GM23338 (cell line): ENCODE measurements around the gene ZNF865. TPM values are rescaled to one million over a fixed set of nuclear protein-coding genes. Genes with fewer than 3 reads are reported as not detected.

Experiments
- ATAC-seq: fragments of 200-7000 bp; cut with Tn5 transposase; 3 replicates; pipeline ENCODE4 v1.9.1; 2020
- DNase-seq: peaks from one replicate; pipeline ENCODE4 v3.0.0-alpha.2; 2015; ENCODE audit warnings: low spot score
- H2AFZ ChIP-seq: fragments of 200-600 bp; sonication (generic); 2 replicates; pipeline ENCODE4 v1.8.0; 2016; ENCODE audit warnings: antibody characterized with exemption, mild to moderate bottlenecking, moderate library complexity
- H3F3A ChIP-seq: fragments of 200-600 bp; sonication (generic); replicated peaks from 2 replicates; pipeline ENCODE4 v1.8.0; 2017; ENCODE audit warnings: antibody characterized with exemption, mixed run types, low read depth
- H3K27ac ChIP-seq: fragments of 200-600 bp; sonication (generic); 2 replicates; pipeline ENCODE4 v1.6.1; 2016; ENCODE audit warnings: low read depth
- H3K27me3 ChIP-seq: fragments of 200-600 bp; sonication (generic); 2 replicates; pipeline ENCODE4 v1.8.0; 2016; ENCODE audit warnings: mild to moderate bottlenecking, mixed run types, moderate library complexity; ENCODE audit not compliant: insufficient read depth
- H3K36me3 ChIP-seq: fragments of 200-600 bp; sonication (generic); 2 replicates; pipeline ENCODE4 v1.8.0; 2016; ENCODE audit warnings: mild to moderate bottlenecking; ENCODE audit not compliant: insufficient read depth
- H3K4me1 ChIP-seq: fragments of 200-600 bp; sonication (generic); 2 replicates; pipeline ENCODE4 v1.8.0; 2016; ENCODE audit warnings: mild to moderate bottlenecking, moderate library complexity; ENCODE audit not compliant: insufficient read depth
- H3K4me2 ChIP-seq: fragments of 200-600 bp; sonication (generic); 2 replicates; pipeline ENCODE4 v1.7.1; 2017; ENCODE audit warnings: mixed run types
- H3K4me3 ChIP-seq: fragments of 200-600 bp; sonication (generic); 2 replicates; pipeline ENCODE4 v1.6.1; 2016; ENCODE audit warnings: mixed run types
- H3K79me2 ChIP-seq: fragments of 200-600 bp; sonication (generic); replicated peaks from 2 replicates; pipeline ENCODE4 v1.8.0; 2017; ENCODE audit warnings: mild to moderate bottlenecking; ENCODE audit not compliant: insufficient read depth
- H3K9me2 ChIP-seq: fragments of 200-600 bp; sonication (generic); 2 replicates; pipeline ENCODE4 v1.8.0; 2017; ENCODE audit not compliant: insufficient read depth
- H4K20me1 ChIP-seq: fragments of 200-600 bp; sonication (generic); replicated peaks from 2 replicates; pipeline ENCODE4 v1.8.0; 2017; ENCODE audit warnings: mild to moderate bottlenecking; ENCODE audit not compliant: insufficient read depth
- H3K27ac Mint-ChIP-seq: 2 replicates; pipeline ENCODE4 v1.8.0; 2020; ENCODE audit warnings: inconsistent platforms, mild to moderate bottlenecking, moderate library complexity, mixed read lengths
- H3K27me3 Mint-ChIP-seq: 3 replicates; pipeline ENCODE4 v1.8.0; 2022; ENCODE audit warnings: low read depth, mild to moderate bottlenecking, moderate library complexity, mixed read lengths, inconsistent platforms; ENCODE audit not compliant: insufficient read depth, poor library complexity
- H3K36me3 Mint-ChIP-seq: 3 replicates; pipeline ENCODE4 v1.8.0; 2021; ENCODE audit warnings: low read depth, mild to moderate bottlenecking, inconsistent platforms, moderate library complexity, mixed read lengths
- H3K4me1 Mint-ChIP-seq: 3 replicates; pipeline ENCODE4 v1.8.0; 2020; ENCODE audit warnings: mild to moderate bottlenecking, inconsistent platforms, mixed read lengths
- H3K4me3 Mint-ChIP-seq: 3 replicates; pipeline ENCODE4 v1.8.0; 2021; ENCODE audit warnings: moderate library complexity, mild to moderate bottlenecking, inconsistent platforms, mixed read lengths
- H3K9me3 Mint-ChIP-seq: 3 replicates; pipeline ENCODE4 v1.8.0; 2020; ENCODE audit warnings: moderate library complexity, mild to moderate bottlenecking, inconsistent platforms, mixed read lengths
- ETS1 ChIP-seq: IDR thresholded peaks from 2 replicates; pipeline ENCODE4 v1.6.1; 2016; ENCODE audit warnings: antibody characterized with exemption
- EZH2 ChIP-seq: fragments of 200-600 bp; sonication (generic); IDR thresholded peaks from one replicate; pipeline ENCODE4 v1.8.0; 2017; ENCODE audit warnings: antibody characterized with exemption, mild to moderate bottlenecking, low read depth; ENCODE audit not compliant: unreplicated experiment
- JUNB ChIP-seq: IDR thresholded peaks from one replicate; pipeline ENCODE4 v1.6.1; 2016; ENCODE audit warnings: antibody characterized with exemption; ENCODE audit not compliant: unreplicated experiment
- NANOG ChIP-seq: IDR thresholded peaks from 2 replicates; pipeline ENCODE4 v1.6.1; 2016; ENCODE audit warnings: antibody characterized with exemption, borderline replicate concordance
- POLR2AphosphoS5 ChIP-seq: IDR thresholded peaks from 2 replicates; pipeline ENCODE4 v1.6.1; 2016; ENCODE audit warnings: antibody characterized with exemption, low read depth
- REST ChIP-seq: IDR thresholded peaks from one replicate; pipeline ENCODE4 v1.6.1; 2018; ENCODE audit warnings: antibody characterized with exemption; ENCODE audit not compliant: unreplicated experiment
- STAT1 ChIP-seq: IDR thresholded peaks from one replicate; pipeline ENCODE4 v1.6.1; 2016; ENCODE audit warnings: antibody characterized with exemption; ENCODE audit not compliant: unreplicated experiment
- ZNF114 ChIP-seq: fragments of 250-450 bp; sonication (Bioruptor Pico); IDR thresholded peaks from 2 replicates; pipeline ENCODE4 v1.5.0; 2020; ENCODE audit warnings: mild to moderate bottlenecking, moderate library complexity
- ZNF331 ChIP-seq: fragments of 250-450 bp; sonication (Bioruptor Pico); IDR thresholded peaks from 2 replicates; pipeline ENCODE4 v1.5.0; 2020; ENCODE audit warnings: low read depth, mild to moderate bottlenecking, moderate library complexity
- polyA plus RNA-seq: library from polyadenylated mRNA; unstranded; fragments of >200 nt; fragmentation: Nextera tagmentation; extraction: Ambion mirVana; gene quantifications from 2 replicates; pipeline ENCODE4 v1.2.1, GENCODE V29; 2016
- total RNA-seq: library from RNA; depleted of rRNA; stranded (reverse); fragments of >200 nt; shearing (Covaris generic); gene quantifications from 2 replicates; pipeline ENCODE4 v1.2.3, GENCODE V29; 2014

Gene ZNF865
- total and polyA plus RNA-seq, 2 experiments from 2014 or later: 2.2 to 12.1 TPM

GRCh38 chr19:55599842-55600661 is 5.4 kb upstream of the ZNF865 start, which contains the start of gene ZNF524:
Gene ZNF524, plus strand, starts transcription at chr19:55600288. Its CDS starts 1,825 bp downstream, at chr19:55602113.
- H3K27me3 Mint-ChIP-seq: peaks cover 29% of the 10 kb centered on the region
- DNase-seq: peak; percentile 94
- H3K36me3 Mint-ChIP-seq: peaks cover 25% of the 10 kb centered on the region
- Histone ChIP-seq H3K4me3 (peak within 1 kb of the TSS; percentile 58), H3K9me2 (no peaks in the 10 kb centered on the region), H3K79me2 (no peaks in the 10 kb centered on the region; the same call in 1 of the 2 replicates), H3K4me1 (peaks cover 18% of the 10 kb centered on the region), H2AFZ (peak within 1 kb of the TSS; percentile 2; the same call in 1 of the 2 replicates), H3K27me3 (no peaks in the 10 kb centered on the region), H3K4me2 (peak within 1 kb of the TSS; percentile 95), H3K27ac (peak within 1 kb of the TSS; percentile 94), H3F3A (peaks cover 16% of the 10 kb centered on the region), H4K20me1 (no peaks in the 10 kb centered on the region), H3K36me3 (0 out of 2 replicates have a peak, but pooled peaks cover 3% of the 10 kb centered on the region)
- ATAC-seq: peak; percentile 15
- peak within 1 kb of the TSS; percentile 99 for H3K4me3 Mint-ChIP-seq
- TF ChIP-seq ZNF331 (CRISPR knock-in tag) (no peak), POLR2AphosphoS5 (no peak), ZNF114 (CRISPR knock-in tag) (0 out of 2 replicates have a peak, but pooled peaks have one; percentile 71), ETS1 (peak; percentile 51; the same call in 1 of the 2 replicates), JUNB (no peak)
- H3K27ac Mint-ChIP-seq: peak within 1 kb of the TSS; percentile 100
- peaks cover 6% of the 10 kb centered on the region for H3K9me3 Mint-ChIP-seq
- H3K4me1 Mint-ChIP-seq: peaks cover 30% of the 10 kb centered on the region

GRCh38 chr19:55600662-55601028 is 4.8 kb upstream of the ZNF865 start:
- Histone ChIP-seq H3F3A (peaks cover 15% of the 10 kb centered on the region), H3K4me2 (peak overlapping the region; percentile 95), H2AFZ (no peak overlapping the region), H3K9me2 (no peaks in the 10 kb centered on the region), H3K79me2 (no peaks in the 10 kb centered on the region; the same call in 1 of the 2 replicates), H3K4me1 (peaks cover 18% of the 10 kb centered on the region), H3K27ac (no peak overlapping the region; the same call in 1 of the 2 replicates), H4K20me1 (no peaks in the 10 kb centered on the region), H3K4me3 (peak overlapping the region; percentile 58), H3K36me3 (0 out of 2 replicates have a peak, but pooled peaks cover 3% of the 10 kb centered on the region), H3K27me3 (no peaks in the 10 kb centered on the region)
- DNase-seq (no peak), ATAC-seq (no peak)
- H3K4me3 Mint-ChIP-seq: peak overlapping the region; percentile 74
- H3K9me3 Mint-ChIP-seq: peaks cover 6% of the 10 kb centered on the region
- H3K4me1 Mint-ChIP-seq: peaks cover 30% of the 10 kb centered on the region
- H3K27ac Mint-ChIP-seq: 0 out of 2 replicates have a peak overlapping the region, but pooled peaks have one; percentile 31
- peaks cover 19% of the 10 kb centered on the region for H3K36me3 Mint-ChIP-seq
- no peak for TF ChIP-seq STAT1
- TF ChIP-seq POLR2AphosphoS5: peak; percentile 67; the same call in 1 of the 2 replicates
- no peak for TF ChIP-seq NANOG
- no peak for TF ChIP-seq REST
- no peak for TF ChIP-seq EZH2
- peaks cover 30% of the 10 kb centered on the region for H3K27me3 Mint-ChIP-seq
